ENCODE data around the gene ATP5PF. TPM values are rescaled to one million over a fixed set of nuclear protein-coding genes. Genes with fewer than 3 reads are reported as not detected.
A peak's percentile ranks its signal among the peaks of the same experiment; 100 is the strongest.

The ATP5PF gene
- total RNA-seq, 1 experiment from 2014 or later, result 108 TPM

GRCh38 chr21:25733859-25734653 is 648 bp downstream of the ATP5PF start:
- intact Hi-C loops (cut with micrococcal nuclease; ENCODE audit: unreplicated experiment), result loop anchor here (1.0 kb wide), 1 partner anchor 126 kb away; no protein-coding TSS in a partner anchor
- Histone ChIP-seq H3K36me3 (ENCODE audit: low read depth) (0 out of 2 replicates have a peak, but pooled peaks cover 8% of the 10 kb centered on the region), H4K20me1 (ENCODE audit: insufficient read depth) (no peaks in the 10 kb centered on the region; the same call in 1 of the 2 replicates), H3K9me2 (ENCODE audit: insufficient read depth) (no peaks in the 10 kb centered on the region), H3K27ac (peak overlapping the region; percentile 98), H3K27me3 (ENCODE audit: insufficient read depth, low read depth) (no peaks in the 10 kb centered on the region), H3K4me3 (peak overlapping the region; percentile 94), H3K9me3 (ENCODE audit: insufficient read depth, low read depth) (no peaks in the 10 kb centered on the region), H2AFZ (peak overlapping the region; percentile 90), H3K79me2 (ENCODE audit: low read depth) (peaks cover 75% of the 10 kb centered on the region), H3K4me2 (peak overlapping the region; percentile 95), H3F3A (ENCODE audit: insufficient read depth, low read depth) (peaks cover 11% of the 10 kb centered on the region; the same call in 1 of the 2 replicates), H3K4me1 (replicated peaks; ENCODE audit: insufficient read depth) (peaks cover 13% of the 10 kb centered on the region; the same call in 1 of the 2 replicates)
- DNase-seq, result no peak
- ChIA-PET POLR2A (ENCODE audit: unreplicated experiment) (no interaction called here), CTCF (no interaction called here)
- BruUV-seq (replicated peaks), result no TSS peak
- TF ChIP-seq EZH2 (IDR thresholded peaks at IDR 0.05; ENCODE audit: low read depth) (no peak), CTCF (conservative IDR thresholded peaks at IDR 0.05) (no peak)

GRCh38 chr21:25732091-25732760 is 2.5 kb downstream of the ATP5PF start:
- Histone ChIP-seq H3K36me3 (ENCODE audit: low read depth) (peaks cover 12% of the 10 kb centered on the region; the same call in 1 of the 2 replicates), H3K9me3 (ENCODE audit: insufficient read depth, low read depth) (no peaks in the 10 kb centered on the region), H3K27me3 (ENCODE audit: insufficient read depth, low read depth) (no peaks in the 10 kb centered on the region), H3K4me1 (replicated peaks; ENCODE audit: insufficient read depth) (peaks cover 12% of the 10 kb centered on the region; the same call in 1 of the 2 replicates), H3K4me2 (no peak overlapping the region), H3K27ac (no peak overlapping the region), H2AFZ (no peak overlapping the region), H3K79me2 (ENCODE audit: low read depth) (peaks cover 57% of the 10 kb centered on the region), H4K20me1 (ENCODE audit: insufficient read depth) (no peaks in the 10 kb centered on the region; the same call in 1 of the 2 replicates), H3K9me2 (ENCODE audit: insufficient read depth) (no peaks in the 10 kb centered on the region), H3K4me3 (no peak overlapping the region), H3F3A (ENCODE audit: insufficient read depth, low read depth) (peaks cover 11% of the 10 kb centered on the region; the same call in 1 of the 2 replicates)
- BruUV-seq (replicated peaks), result no TSS peak
- TF ChIP-seq CTCF (conservative IDR thresholded peaks at IDR 0.05) (no peak), EZH2 (IDR thresholded peaks at IDR 0.05; ENCODE audit: low read depth) (no peak)
- POLR2A ChIA-PET (ENCODE audit: unreplicated experiment), result no interaction called here
- CTCF ChIA-PET, result interaction anchor here (0.6 kb wide), 1 partner anchor 142 kb away, joined by 3 read pairs; no protein-coding TSS in a partner anchor
- DNase-seq, result no peak
- intact Hi-C loops (cut with micrococcal nuclease; ENCODE audit: unreplicated experiment), result no loop called here

- Histone ChIP-seq H3K4me2 (no peak overlapping the region), H3K4me3 (no peak overlapping the region), H2AFZ (no peak overlapping the region), H3K9me3 (ENCODE audit: insufficient read depth, low read depth) (no peaks in the 10 kb centered on the region), H3K4me1 (replicated peaks; ENCODE audit: insufficient read depth) (no peaks in the 10 kb centered on the region), H3K27me3 (ENCODE audit: insufficient read depth, low read depth) (no peaks in the 10 kb centered on the region), H3K9me2 (ENCODE audit: insufficient read depth) (no peaks in the 10 kb centered on the region), H4K20me1 (ENCODE audit: insufficient read depth) (no peaks in the 10 kb centered on the region), H3F3A (ENCODE audit: insufficient read depth, low read depth) (no peaks in the 10 kb centered on the region), H3K79me2 (ENCODE audit: low read depth) (no peaks in the 10 kb centered on the region), H3K27ac (no peak overlapping the region), H3K36me3 (ENCODE audit: low read depth) (no peaks in the 10 kb centered on the region)
- intact Hi-C loops (cut with micrococcal nuclease; ENCODE audit: unreplicated experiment), result no loop called here
- BruUV-seq (replicated peaks), result no TSS peak
- no peak for TF ChIP-seq CTCF (conservative IDR thresholded peaks at IDR 0.05)
- no peak for TF ChIP-seq EZH2 (IDR thresholded peaks at IDR 0.05; ENCODE audit: low read depth)
- POLR2A ChIA-PET (ENCODE audit: unreplicated experiment), result no interaction called here
- CTCF ChIA-PET, result no interaction called here
- no peak for DNase-seq
Observed at GRCh38 chr21:25722631-25723030, 12.1 kb downstream of the ATP5PF start.
